ENCODE data around the gene ZC3H4. TPM values are rescaled to one million over a fixed set of nuclear protein-coding genes. Genes with fewer than 3 reads are reported as not detected.

The ZC3H4 gene
- total RNA-seq (2021; ENCODE audit: unreplicated experiment) (45.1 TPM), Bru-seq, nascent RNA (percentile 83 among the genes with signal in this experiment), BruChase-seq, experiment 1, labeled RNA remaining after a 6-hour chase (percentile 81 among the genes with signal in this experiment), BruChase-seq, experiment 2, labeled RNA remaining after a 2-hour chase (percentile 83 among the genes with signal in this experiment)
- polyA plus RNA-seq (2012): 14.0 and 16.4 TPM in 2 replicates
- long read RNA-seq, partial matches to known transcripts: 1 of 69 reads
- long read RNA-seq, other reads (novel, unspliced or antisense): 68 of 69 reads

DNA sequence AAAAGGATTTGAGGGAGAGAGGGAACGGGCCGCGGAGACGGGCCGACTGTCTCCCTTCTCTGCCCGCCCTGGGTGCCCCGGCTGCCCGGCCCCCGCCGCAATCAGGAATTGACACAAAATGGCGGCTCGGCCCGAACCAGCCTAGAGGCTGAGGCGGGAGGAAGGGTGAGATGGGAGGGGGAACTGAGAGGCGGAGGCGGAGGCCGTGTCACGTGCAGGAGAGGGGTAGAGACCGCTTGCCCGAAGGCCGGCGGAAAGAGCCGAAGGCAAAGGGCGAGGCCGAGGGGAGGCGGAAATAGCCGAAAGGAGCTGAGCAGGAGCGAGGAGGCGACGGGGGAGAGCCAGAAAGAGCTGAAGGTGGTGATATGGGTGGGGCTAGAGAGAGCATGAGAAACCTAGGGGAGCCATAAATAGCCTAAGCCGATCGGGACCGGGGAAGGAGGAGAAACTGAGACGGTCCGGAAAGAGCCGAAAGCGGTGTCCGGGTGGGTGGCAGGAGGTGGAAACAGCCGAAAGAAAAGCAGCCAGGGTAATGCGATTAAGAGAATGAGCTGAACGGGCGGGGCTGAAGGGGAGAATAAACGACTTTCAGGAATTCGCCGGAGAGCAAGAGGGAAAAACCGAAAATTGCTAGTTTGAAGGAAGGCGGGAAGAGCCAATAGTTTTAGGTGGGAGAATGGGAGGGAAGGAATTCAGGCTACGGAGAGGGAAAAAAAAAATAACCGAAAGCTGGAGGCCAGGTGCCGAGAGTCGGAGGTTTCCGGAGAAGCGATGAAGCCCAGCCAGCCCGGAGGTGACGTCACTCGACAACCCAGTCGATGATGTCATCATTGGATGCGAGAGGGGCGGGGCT lies at the start of gene ZC3H4:
TSS of gene ZC3H4 (minus strand) at position 780 of the 853 bp plus-strand sequence. CDS start 1,192 bp downstream, outside the sequence.
- H3K4me1 ChIP-seq (ENCODE audit: control insufficient read depth in 1 of 2, insufficient read depth in 2 of 2, low read length in 2 of 2): peaks cover 15 to 36% of the 10 kb centered on the region in 2 experiments
- peak within 1 kb of the TSS; percentile 100 for H3K9ac ChIP-seq (ENCODE audit: low read length)
- H3K27ac ChIP-seq (ENCODE audit: low read depth, low read length): peak within 1 kb of the TSS; percentile 100
- ChIA-PET RAD21 (ENCODE audit: low non-redundant PET in 1 of 2, low total read pairs in 2 of 2, uncharacterized antibody in 2 of 2, unreplicated experiment in 2 of 2) (interaction anchor here (0.8 to 1.2 kb wide), 4 partner anchors 32 to 131 kb away, joined by 3 read pairs; no protein-coding TSS in a partner anchor), CTCF (interaction anchor here (0.6 to 1.6 kb wide), 9 partner anchors 8 to 235 kb away, joined by 3 to 9 read pairs (median 4); no protein-coding TSS in a partner anchor), POLR2A (interaction anchor here (0.7 to 2.6 kb wide), 20 partner anchors 10 to 315 kb away, joined by 3 to 27 read pairs (median 6); partner anchors contain the start of genes CCDC9, INAFM1 and SAE1)
- H3K9me3 ChIP-seq (ENCODE audit: control insufficient read depth in 1 of 2, insufficient read depth in 1 of 2, low read depth in 1 of 2, low read length in 2 of 2): no peaks in the 10 kb centered on the region
- peak within 1 kb of the TSS; percentile 81 for H3K4me2 ChIP-seq (ENCODE audit: low read length)
- H3K79me2 ChIP-seq (ENCODE audit: insufficient read depth, low read length): peaks cover 27% of the 10 kb centered on the region
- H3K4me3 ChIP-seq (replicated peaks in 1 of 2; ENCODE audit: low read depth in 1 of 2, low read length in 2 of 2): peak within 1 kb of the TSS; percentile 87 to 94
- intact Hi-C loops (cut with micrococcal nuclease): loop anchor here (1.0 kb wide), 1 partner anchor 17 kb away; no protein-coding TSS in a partner anchor
- H2AFZ ChIP-seq (ENCODE audit: low read depth, low read length, poor library complexity, severe bottlenecking): no peak within 1 kb of the TSS
- peaks cover 2 to 12% of the 10 kb centered on the region in 2 experiments; a peak in 1 of 4 replicates for H3K36me3 ChIP-seq (ENCODE audit: control insufficient read depth in 1 of 2, insufficient read depth in 2 of 2, low read length in 2 of 2)
- ATAC-seq (peak; percentile 93), DNase-seq (ENCODE audit: low read depth, low spot score) (peak; percentile 98)
- TF ChIP-seq YY1 (IDR thresholded peaks at IDR 0.05; ENCODE audit: extremely low read depth, insufficient replicate concordance, low read depth, low read length): peak; percentile 96
- TF ChIP-seq, protein P1, sequence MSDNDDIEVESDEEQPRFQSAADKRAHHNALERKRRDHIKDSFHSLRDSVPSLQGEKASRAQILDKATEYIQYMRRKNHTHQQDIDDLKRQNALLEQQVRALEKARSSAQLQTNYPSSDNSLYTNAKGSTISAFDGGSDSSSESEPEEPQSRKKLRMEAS (IDR thresholded peaks at IDR 0.05): peak; percentile 93
- peak; percentile 43; the same call in 1 of the 2 replicates for TF ChIP-seq SP1 (IDR thresholded peaks at IDR 0.05; ENCODE audit: low read depth)
- no peak for TF ChIP-seq REST (IDR thresholded peaks at IDR 0.05; ENCODE audit: low read depth)
- peak; percentile 94 for TF ChIP-seq EGR1 (IDR thresholded peaks at IDR 0.05; ENCODE audit: low read depth)
- TF ChIP-seq CBX3 (IDR thresholded peaks at IDR 0.05; ENCODE audit: low read depth): 0 out of 2 replicates have a peak, but pooled peaks have one; percentile 41
- peak; percentile 68 for TF ChIP-seq JUND (IDR thresholded peaks at IDR 0.05)
- TF ChIP-seq POLR2AphosphoS5 (IDR thresholded peaks at IDR 0.05; ENCODE audit: low read depth, low read length): peak; percentile 90
- TF ChIP-seq FOSL1 (IDR thresholded peaks at IDR 0.05; ENCODE audit: low read depth): no peak
- no peak for TF ChIP-seq CEBPB (IDR thresholded peaks at IDR 0.05; ENCODE audit: low read depth)
- peak; percentile 70 for TF ChIP-seq POLR2A (IDR thresholded peaks at IDR 0.05; ENCODE audit: borderline replicate concordance, extremely low read depth, insufficient read depth, insufficient read length)
- TF ChIP-seq, protein P2, sequence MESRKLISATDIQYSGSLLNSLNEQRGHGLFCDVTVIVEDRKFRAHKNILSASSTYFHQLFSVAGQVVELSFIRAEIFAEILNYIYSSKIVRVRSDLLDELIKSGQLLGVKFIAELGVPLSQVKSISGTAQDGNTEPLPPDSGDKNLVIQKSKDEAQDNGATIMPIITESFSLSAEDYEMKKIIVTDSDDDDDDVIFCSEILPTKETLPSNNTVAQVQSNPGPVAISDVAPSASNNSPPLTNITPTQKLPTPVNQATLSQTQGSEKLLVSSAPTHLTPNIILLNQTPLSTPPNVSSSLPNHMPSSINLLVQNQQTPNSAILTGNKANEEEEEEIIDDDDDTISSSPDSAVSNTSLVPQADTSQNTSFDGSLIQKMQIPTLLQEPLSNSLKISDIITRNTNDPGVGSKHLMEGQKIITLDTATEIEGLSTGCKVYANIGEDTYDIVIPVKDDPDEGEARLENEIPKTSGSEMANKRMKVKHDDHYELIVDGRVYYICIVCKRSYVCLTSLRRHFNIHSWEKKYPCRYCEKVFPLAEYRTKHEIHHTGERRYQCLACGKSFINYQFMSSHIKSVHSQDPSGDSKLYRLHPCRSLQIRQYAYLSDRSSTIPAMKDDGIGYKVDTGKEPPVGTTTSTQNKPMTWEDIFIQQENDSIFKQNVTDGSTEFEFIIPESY (IDR thresholded peaks at IDR 0.05; ENCODE audit: extremely low read depth, insufficient replicate concordance, low read length): peak; percentile 39
- peak; percentile 71 for TF ChIP-seq SRF (IDR thresholded peaks at IDR 0.05; ENCODE audit: low read depth)
- H3K27me3 ChIP-seq (ENCODE audit: insufficient read depth, low read length): no peaks in the 10 kb centered on the region
- no peaks in the 10 kb centered on the region for H4K20me1 ChIP-seq (ENCODE audit: insufficient read depth)
- BruUV-seq (replicated peaks): no TSS peak
- no peaks in the 10 kb centered on the region for H3K9me2 ChIP-seq (ENCODE audit: insufficient read depth)
